K562 (cell line): Measurements from ENCODE around the gene ZNF48.

Experiments
- CTCF ChIP-seq, 3 experiments: IDR thresholded peaks in 2 of 3; conservative IDR thresholded peaks in 1 of 3; 2 replicates each; pipeline ENCODE4 v1.5.1; 2011 to 2012; ENCODE audit warnings: low read length in 3 of 3, mild to moderate bottlenecking in 3 of 3, control low read depth in 2 of 3, improper control_type of control experiment in 1 of 3, inconsistent platforms in 1 of 3, low read depth in 1 of 3, mixed read lengths in 1 of 3, moderate library complexity in 1 of 3; ENCODE audit not compliant: insufficient read depth in 2 of 3
- EGR1 ChIP-seq: fragments of 450-650 bp; conservative IDR thresholded peaks from 2 replicates; pipeline ENCODE4 v1.6.1; 2017; ENCODE audit warnings: mild to moderate bottlenecking
- ELF1 ChIP-seq: fragments of 200-800 bp; sonication (Bioruptor generic); IDR thresholded peaks from 2 replicates; pipeline ENCODE4 v1.6.1; 2016; ENCODE audit warnings: missing genetic modification characterization, missing compliant biosample characterization
- FOXP1 ChIP-seq: sonication (generic); formaldehyde crosslinking; IDR thresholded peaks from 2 replicates; pipeline ENCODE4 v1.8.0; 2022; ENCODE audit warnings: mild to moderate bottlenecking, missing genetic modification reagents
- NFE2L1 ChIP-seq: fragments of 450-650 bp; IDR thresholded peaks from 2 replicates; pipeline ENCODE4 v1.6.1; 2016; ENCODE audit warnings: missing genetic modification characterization, low read depth, mild to moderate bottlenecking, missing compliant biosample characterization, moderate library complexity, borderline replicate concordance
- NR2C2 ChIP-seq, 2 experiments: fragments of 200-800 bp in 1 of 2; sonication (Bioruptor generic) in 1 of 2; sonication (generic) in 1 of 2; formaldehyde crosslinking in 1 of 2; IDR thresholded peaks; 2 replicates each; pipeline versions ENCODE4 v1.6.1 to v1.8.0; 2016 to 2022; ENCODE audit warnings: mild to moderate bottlenecking in 1 of 2, missing compliant biosample characterization in 1 of 2, missing genetic modification characterization in 1 of 2, missing genetic modification reagents in 1 of 2
- PML ChIP-seq: IDR thresholded peaks from 2 replicates; pipeline ENCODE4 v1.6.1; 2012; ENCODE audit warnings: low read length, inconsistent platforms
- POLR2AphosphoS5 ChIP-seq: IDR thresholded peaks from 2 replicates; pipeline ENCODE4 v1.6.1; 2011; ENCODE audit warnings: mild to moderate bottlenecking, low read depth, low read length, moderate library complexity; ENCODE audit not compliant: control insufficient read depth, insufficient read depth
- TCF7 ChIP-seq: sonication (generic); IDR thresholded peaks from 2 replicates; pipeline ENCODE4 v1.6.1; 2016; ENCODE audit warnings: antibody characterized with exemption, borderline replicate concordance
- ZBTB7A ChIP-seq: IDR thresholded peaks from 2 replicates; pipeline ENCODE4 v1.6.1; 2011; ENCODE audit warnings: low read depth, mild to moderate bottlenecking, low read length, moderate library complexity, borderline replicate concordance; ENCODE audit not compliant: control insufficient read depth
- ZNF174 ChIP-seq: fragments of 250-450 bp; sonication (Bioruptor Pico); IDR thresholded peaks from 2 replicates; pipeline ENCODE4 v1.4.0; 2020; ENCODE audit warnings: mild to moderate bottlenecking
- ZNF3 ChIP-seq: fragments of 250-450 bp; sonication (Bioruptor Pico); IDR thresholded peaks from 2 replicates; pipeline ENCODE4 v1.5.0; 2021; ENCODE audit warnings: mild to moderate bottlenecking, moderate library complexity

GRCh38 chr16:30348113-30348512, 47.1 kb upstream of the ZNF48 start:
- TF ChIP-seq NFE2L1 (tag) (no peak), ZNF3 (CRISPR knock-in tag) (no peak), FOXP1 (CRISPR knock-in tag) (no peak), ELF1 (no peak), NR2C2 (CRISPR knock-in tag; IDR thresholded peaks at IDR 0.05) (no peak), NR2C2 (tag; IDR thresholded peaks at IDR 0.05) (no peak), CTCF (IDR thresholded peaks at IDR 0.05 in 2 of 3, conservative IDR thresholded peaks at IDR 0.05 in 1 of 3; ENCODE audit: insufficient read depth in 2 of 3, low read depth in 1 of 3, low read length in 3 of 3) (no peak), POLR2AphosphoS5 (no peak), TCF7 (no peak), EGR1 (no peak), ZBTB7A (no peak), PML (no peak), ZNF174 (CRISPR knock-in tag) (no peak)
